Immature natural killer cell (primary cell): ENCODE measurements around the gene FZR1. TPM values are rescaled to one million over a fixed set of nuclear protein-coding genes. Genes with fewer than 3 reads are reported as not detected.

ENCODE experiments used
- DNase-seq, 3 donors: peaks; one replicate each; pipeline ENCODE4 v3.0.0; 2022; ENCODE audit warnings: mixed read lengths in 1 of 3
- H3K27ac Mint-ChIP-seq, 6 donors: one replicate each; pipeline ENCODE4 v1.8.0; 2020; ENCODE audit warnings: mixed read lengths in 6 of 6, mild to moderate bottlenecking in 5 of 6, inconsistent platforms in 4 of 6, moderate library complexity in 3 of 6
- H3K27me3 Mint-ChIP-seq, 3 donors: one replicate each; pipeline ENCODE4 v1.8.0; 2020 to 2021; ENCODE audit warnings: low read depth in 3 of 3, mild to moderate bottlenecking in 3 of 3, mixed read lengths in 3 of 3, moderate library complexity in 3 of 3, inconsistent platforms in 1 of 3
- H3K36me3 Mint-ChIP-seq, 3 donors: one replicate each; pipeline ENCODE4 v1.8.0; 2020; ENCODE audit warnings: mixed read lengths in 3 of 3, inconsistent platforms in 2 of 3, mild to moderate bottlenecking in 2 of 3
- H3K4me1 Mint-ChIP-seq, 2 donors: one replicate each; pipeline ENCODE4 v1.8.0; 2020; ENCODE audit warnings: inconsistent platforms in 2 of 2, mild to moderate bottlenecking in 2 of 2, mixed read lengths in 2 of 2, moderate library complexity in 1 of 2
- H3K4me3 Mint-ChIP-seq, 5 donors: one replicate each; pipeline ENCODE4 v1.8.0; 2020; ENCODE audit warnings: mild to moderate bottlenecking in 5 of 5, mixed read lengths in 5 of 5, inconsistent platforms in 3 of 5, moderate library complexity in 3 of 5
- H3K9me3 Mint-ChIP-seq, 6 donors: one replicate each; pipeline ENCODE4 v1.8.0; 2020; ENCODE audit warnings: mild to moderate bottlenecking in 6 of 6, mixed read lengths in 6 of 6, inconsistent platforms in 4 of 6, moderate library complexity in 3 of 6
- polyA plus RNA-seq, 3 donors: library from polyadenylated mRNA; unstranded; fragments of 300-500 nt; fragmentation: Illumina TruSeq; gene quantifications; one replicate each; pipeline ENCODE4 v1.2.3, GENCODE V29; 2021

FZR1 gene
- 10 to 100 TPM in 1 of 3 donors, 1 to 10 TPM in 2; 6.8 to 14.2 (median 9.7) TPM for polyA plus RNA-seq

DNA sequence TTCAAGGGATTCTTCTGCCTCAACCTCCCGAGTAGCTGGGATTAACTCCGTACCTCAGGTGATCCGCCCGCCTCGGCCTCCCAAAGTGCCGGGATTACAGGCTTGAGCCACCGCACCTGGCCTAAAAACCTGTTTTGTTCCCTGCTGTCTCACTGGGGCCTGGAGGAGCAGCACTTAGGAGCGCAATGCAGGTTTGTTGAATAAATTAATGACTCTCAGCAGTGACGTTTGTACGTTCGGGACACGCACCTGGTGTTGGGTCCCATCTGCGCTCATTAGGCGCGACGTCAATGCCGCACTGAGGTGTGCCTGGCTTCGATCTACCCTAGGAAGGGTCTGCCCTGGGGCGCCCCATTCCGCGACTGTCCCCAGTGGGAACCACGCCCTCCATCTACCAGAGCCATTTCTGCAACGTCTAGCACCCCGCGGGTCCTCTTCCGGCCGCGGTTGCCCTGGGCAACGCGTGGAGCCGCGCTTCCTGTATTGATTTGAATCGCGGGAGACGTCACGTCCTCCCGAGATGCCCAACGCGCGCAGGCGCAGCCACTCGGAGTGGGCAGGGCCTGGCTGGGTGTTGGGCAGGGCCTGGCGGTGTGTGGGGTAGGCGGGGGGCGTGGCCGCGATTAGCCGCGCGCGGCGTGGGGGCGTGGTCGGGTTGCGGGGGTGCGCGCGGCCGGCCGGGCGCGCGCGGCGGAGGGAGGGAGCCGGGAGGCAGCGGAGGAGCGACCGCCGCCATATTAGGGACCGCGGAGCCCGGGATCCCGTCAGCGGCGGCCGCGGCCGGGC lies at the start of gene FZR1:
Gene FZR1, plus strand, starts transcription at position 714 of the 786 bp plus-strand sequence. CDS start 16,679 bp downstream, outside the sequence.
- Mint-ChIP-seq H3K27ac (peak within 1 kb of the TSS; percentile 98 to 100 (median 99)), H3K4me1 (peaks cover 46 to 48% of the 10 kb centered on the region in 2 donors), H3K9me3 (no peaks in the 10 kb centered on the region), H3K4me3 (peak within 1 kb of the TSS; percentile 88 to 93 (median 89)), H3K36me3 (peaks cover 0 to 7% (median 0%) of the 10 kb centered on the region in 3 donors), H3K27me3 (peaks cover 13 to 27% (median 17%) of the 10 kb centered on the region in 3 donors)
- DNase-seq, result peak; percentile 100

- Mint-ChIP-seq H3K36me3 (no peaks in the 10 kb centered on the region), H3K4me3 (no peak overlapping the region), H3K27ac (no peak overlapping the region), H3K4me1 (peaks cover 0 to 8% of the 10 kb centered on the region in 2 donors), H3K9me3 (no peaks in the 10 kb centered on the region), H3K27me3 (no peaks in the 10 kb centered on the region)
- DNase-seq, result no peak
Observed at GRCh38 chr19:3456925-3457527, 49.1 kb upstream of the FZR1 start.

- Mint-ChIP-seq H3K27me3 (no peaks in the 10 kb centered on the region), H3K36me3 (peaks cover 1% of the 10 kb centered on the region in 3 donors), H3K9me3 (no peaks in the 10 kb centered on the region), H3K27ac (no peak overlapping the region), H3K4me3 (no peak overlapping the region), H3K4me1 (peaks cover 0 to 8% of the 10 kb centered on the region in 2 donors)
- DNase-seq, result no peak
Observed at GRCh38 chr19:3457528-3458228, 48.4 kb upstream of the FZR1 start.

DNA sequence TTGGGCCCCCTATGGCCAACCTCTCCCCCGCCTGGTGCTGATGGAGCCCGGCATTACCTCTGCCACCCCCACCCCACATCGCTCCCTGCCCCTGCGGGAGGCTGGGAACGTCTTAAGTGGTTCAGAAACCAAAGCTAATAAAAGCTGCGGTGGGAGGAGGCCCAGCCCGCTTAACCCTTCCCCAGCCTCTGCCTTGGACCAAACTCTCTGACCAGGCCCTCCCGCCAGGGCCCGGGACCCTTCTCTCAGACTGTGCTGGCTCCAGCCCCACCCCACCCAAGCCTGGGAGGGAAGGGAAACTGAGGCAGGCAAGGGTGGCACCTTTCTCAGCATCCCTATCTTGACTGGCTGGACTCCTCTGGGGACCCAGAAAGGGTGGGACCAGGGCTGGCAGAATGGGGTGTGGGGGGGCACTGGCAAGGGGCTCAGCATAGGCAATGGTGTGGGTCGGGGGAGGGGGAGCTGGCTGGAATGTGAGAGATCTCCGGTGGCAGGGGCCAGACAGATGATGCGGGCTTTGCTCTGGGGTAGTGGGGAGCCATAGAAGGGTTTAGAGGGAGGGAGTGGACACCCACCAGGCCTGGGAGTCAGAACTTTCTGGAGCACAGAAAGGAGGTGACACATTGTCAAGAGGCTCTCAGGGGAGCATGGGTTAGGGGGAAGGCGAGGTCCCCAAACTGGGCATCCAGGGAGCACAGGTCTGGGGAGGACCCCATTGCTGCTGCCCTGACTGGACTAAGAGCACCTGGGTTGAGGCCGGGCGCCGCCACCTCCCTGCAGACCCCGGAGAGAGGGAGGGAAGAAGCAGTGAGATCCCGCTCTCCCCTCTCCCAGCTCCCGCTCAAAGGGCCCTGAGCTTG lies 47.7 kb upstream of the FZR1 start:
- Mint-ChIP-seq H3K27ac (no peak overlapping the region), H3K27me3 (no peaks in the 10 kb centered on the region)

DNA sequence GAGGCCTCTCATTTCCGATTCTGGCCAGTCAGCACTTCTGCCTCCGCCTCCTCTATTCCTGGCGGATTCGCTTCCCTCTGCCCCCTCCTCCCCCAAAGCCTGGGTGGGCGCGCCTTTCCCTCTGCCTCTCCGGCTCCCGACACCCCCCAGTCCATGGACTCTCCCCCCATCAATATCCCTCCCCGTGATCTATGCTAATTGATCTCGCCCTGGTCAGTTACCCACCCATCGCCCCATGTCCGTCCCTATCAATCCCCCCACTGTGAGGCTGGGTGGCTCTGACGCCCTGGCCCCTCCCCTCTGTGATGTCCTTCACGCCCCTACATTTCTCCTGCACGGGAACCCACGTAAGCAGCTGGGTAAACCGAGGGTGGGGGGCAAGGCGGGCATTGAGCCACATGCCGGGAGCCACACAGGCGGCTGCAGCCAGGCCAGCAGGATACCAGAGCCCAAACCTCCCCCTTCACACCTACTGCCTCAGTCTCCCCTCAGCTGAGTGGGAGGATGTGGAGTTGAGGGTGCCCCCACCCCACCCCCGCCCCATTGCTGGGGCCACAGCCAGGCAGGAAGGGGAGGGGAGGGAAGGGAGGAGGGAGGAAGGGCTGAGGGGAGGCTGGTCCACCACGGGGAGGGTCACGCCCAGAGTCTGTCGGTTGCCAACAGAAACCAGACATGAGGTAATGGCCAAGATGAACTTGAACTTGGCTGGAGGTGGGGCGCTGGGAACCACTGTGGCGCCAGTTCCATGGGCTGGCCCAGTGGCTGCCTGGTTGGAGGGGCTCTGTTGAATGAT lies 46.8 kb upstream of the FZR1 start:
- no peaks in the 10 kb centered on the region for H3K27me3 Mint-ChIP-seq
- peak in 1 of 3 donors; percentile 6 for DNase-seq
- H3K36me3 Mint-ChIP-seq, result peaks cover 4% of the 10 kb centered on the region in 3 donors
- H3K4me3 Mint-ChIP-seq, result no peak overlapping the region
- no peak overlapping the region for H3K27ac Mint-ChIP-seq
- no peaks in the 10 kb centered on the region for H3K9me3 Mint-ChIP-seq
- H3K4me1 Mint-ChIP-seq, result peaks cover 0 to 8% of the 10 kb centered on the region in 2 donors

More for the DNA sequence above, 47.7 kb upstream of the FZR1 start:
- DNase-seq, result no peak
- Mint-ChIP-seq H3K4me1 (peaks cover 0 to 8% of the 10 kb centered on the region in 2 donors), H3K4me3 (no peak overlapping the region), H3K36me3 (peaks cover 4% of the 10 kb centered on the region in 3 donors), H3K9me3 (no peaks in the 10 kb centered on the region)

- Mint-ChIP-seq H3K9me3 (no peaks in the 10 kb centered on the region), H3K4me3 (no peak overlapping the region), H3K4me1 (peaks cover 0 to 8% of the 10 kb centered on the region in 2 donors), H3K27ac (no peak overlapping the region), H3K36me3 (peaks cover 4% of the 10 kb centered on the region in 3 donors), H3K27me3 (no peaks in the 10 kb centered on the region)
- no peak for DNase-seq
Observed at GRCh38 chr19:3459965-3460582, 46.0 kb upstream of the FZR1 start.

DNA sequence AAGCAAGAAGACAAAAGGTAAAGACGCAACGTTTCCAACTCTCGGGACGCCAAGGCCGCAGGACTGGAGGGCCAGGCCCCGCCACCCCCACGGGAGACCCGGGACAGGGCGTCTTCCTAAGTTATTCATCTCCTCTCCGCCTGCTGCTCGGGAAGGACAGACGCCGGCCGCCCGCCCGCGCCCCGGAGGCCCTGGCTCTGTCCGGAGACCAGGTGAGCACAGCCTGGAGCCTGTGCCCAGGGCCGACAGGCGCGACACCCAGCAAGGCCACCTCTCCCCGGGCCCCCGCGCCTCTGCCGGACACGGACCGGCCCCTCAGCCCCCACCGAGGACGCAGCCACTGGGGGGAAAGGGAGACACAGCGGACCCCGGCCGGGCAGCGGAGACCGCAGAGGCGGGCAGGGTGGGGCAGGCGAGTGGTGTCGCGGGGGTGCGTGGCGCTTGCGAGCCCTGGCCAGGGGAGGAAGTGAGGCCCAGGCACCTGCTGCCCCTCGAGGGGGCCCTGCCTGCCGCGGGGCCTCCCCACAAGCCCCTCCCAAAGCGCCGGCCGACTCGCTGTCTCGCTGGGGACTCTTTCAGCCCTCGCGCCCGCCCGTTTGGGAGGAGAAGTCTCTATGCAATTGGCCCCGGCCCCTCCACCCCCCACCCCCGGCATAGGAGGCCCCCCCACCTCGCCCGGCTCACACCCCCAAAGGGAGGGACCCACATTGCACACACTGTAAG lies 43.0 kb upstream of the FZR1 start:
- peaks cover 0 to 8% of the 10 kb centered on the region in 2 donors for H3K4me1 Mint-ChIP-seq
- no peak overlapping the region for H3K27ac Mint-ChIP-seq
- DNase-seq, result no peak
- no peak overlapping the region for H3K4me3 Mint-ChIP-seq
- peaks cover 4% of the 10 kb centered on the region in 3 donors for H3K36me3 Mint-ChIP-seq
- no peaks in the 10 kb centered on the region for H3K9me3 Mint-ChIP-seq
- H3K27me3 Mint-ChIP-seq, result peaks cover 0 to 2% (median 1%) of the 10 kb centered on the region in 3 donors

- DNase-seq, result no peak
- Mint-ChIP-seq H3K36me3 (peaks cover 4% of the 10 kb centered on the region in 3 donors), H3K4me1 (peaks cover 0 to 4% of the 10 kb centered on the region in 2 donors)
Observed at GRCh38 chr19:3463714-3464586, 42.2 kb upstream of the FZR1 start.

GRCh38 chr19:3464587-3465235 lies 41.4 kb upstream of the FZR1 start:
- Mint-ChIP-seq H3K4me1 (peaks cover 0 to 1% of the 10 kb centered on the region in 2 donors), H3K36me3 (peaks cover 4% of the 10 kb centered on the region in 3 donors), H3K27me3 (peaks cover 0 to 4% (median 1%) of the 10 kb centered on the region in 3 donors), H3K9me3 (no peaks in the 10 kb centered on the region), H3K27ac (no peak overlapping the region), H3K4me3 (no peak overlapping the region)
- no peak for DNase-seq

More at GRCh38 chr19:3463714-3464586, 42.2 kb upstream of the FZR1 start:
- Mint-ChIP-seq H3K27me3 (peaks cover 0 to 2% (median 1%) of the 10 kb centered on the region in 3 donors), H3K27ac (no peak overlapping the region), H3K4me3 (no peak overlapping the region), H3K9me3 (no peaks in the 10 kb centered on the region)

- no peaks in the 10 kb centered on the region for H3K9me3 Mint-ChIP-seq
- no peak overlapping the region for H3K27ac Mint-ChIP-seq
- no peak for DNase-seq
- peaks cover 4% of the 10 kb centered on the region in 3 donors for H3K36me3 Mint-ChIP-seq
- H3K4me3 Mint-ChIP-seq, result no peak overlapping the region
- H3K27me3 Mint-ChIP-seq, result peaks cover 0 to 4% (median 4%) of the 10 kb centered on the region in 3 donors
- H3K4me1 Mint-ChIP-seq, result peaks cover 0 to 2% of the 10 kb centered on the region in 2 donors
Observed at GRCh38 chr19:3465552-3465951, 40.6 kb upstream of the FZR1 start.

- H3K9me3 Mint-ChIP-seq, result no peaks in the 10 kb centered on the region
- H3K4me1 Mint-ChIP-seq, result peaks cover 0 to 2% of the 10 kb centered on the region in 2 donors
- H3K27ac Mint-ChIP-seq, result no peak overlapping the region
- peaks cover 4% of the 10 kb centered on the region in 3 donors for H3K36me3 Mint-ChIP-seq
- H3K4me3 Mint-ChIP-seq, result no peak overlapping the region
- no peak for DNase-seq
- H3K27me3 Mint-ChIP-seq, result peaks cover 0 to 6% (median 4%) of the 10 kb centered on the region in 3 donors
Observed at GRCh38 chr19:3466635-3467034, 39.5 kb upstream of the FZR1 start.
